Measurements from ENCODE around the gene SCOC. TPM values are rescaled to one million over a fixed set of nuclear protein-coding genes. Genes with fewer than 3 reads are reported as not detected.

The SCOC gene
- total and polyA plus RNA-seq, 9 donors: 27.2 to 54.9 (median 43.0) TPM

DNA sequence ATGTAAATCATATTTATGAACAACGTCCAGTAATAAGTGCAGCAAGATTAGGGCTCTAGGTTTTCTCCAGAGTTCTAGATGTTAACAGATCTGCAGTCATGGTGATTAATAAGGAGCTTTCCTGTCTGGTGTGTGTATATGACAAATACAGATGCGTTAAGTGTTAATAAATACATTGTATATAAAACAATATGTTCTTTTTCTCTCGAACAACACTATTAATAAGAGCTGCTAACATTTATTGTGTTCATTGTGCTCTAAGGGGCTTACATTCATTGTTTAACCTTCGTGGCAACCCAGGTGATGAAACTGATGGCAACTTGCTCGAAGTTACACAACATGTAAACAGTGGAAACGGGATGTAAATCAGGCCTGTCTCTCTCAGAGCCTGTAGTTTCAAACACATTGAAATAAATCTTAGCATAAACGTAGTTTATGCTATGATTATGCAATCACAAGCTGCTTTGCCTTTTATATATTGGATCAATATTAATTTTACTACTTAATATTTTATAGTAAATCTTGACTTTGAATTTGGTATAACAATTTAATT, 54.5 kb downstream of the SCOC start:
- WGBS (ENCODE audit: insufficient coverage): no CpG with 5 or more reads among the region's 7 CpGs
- Histone ChIP-seq H3K36me3 (ENCODE audit: control insufficient read depth, insufficient read depth, low read length) (no peaks in the 10 kb centered on the region), H3K9me3 (replicated peaks; ENCODE audit: control insufficient read depth, low read depth, low read length) (no peaks in the 10 kb centered on the region), H3K4me1 (ENCODE audit: control insufficient read depth, insufficient read depth, low read length) (peaks cover 10% of the 10 kb centered on the region), H3K4me3 (ENCODE audit: low read length) (peak overlapping the region; percentile 72), H3K27me3 (ENCODE audit: control insufficient read depth, insufficient read depth, low read length) (peaks cover 8% of the 10 kb centered on the region), H3K27ac (ENCODE audit: low read length) (no peak overlapping the region)
- DNase-seq: peak; percentile 2

Other genes with a start within 250 kb of the SCOC start
- gene MAML3, start 219.5 kb upstream of the SCOC start, total RNA-seq: 3.0 TPM
- 1 to 10 TPM; 4.0 to 5.5 (median 5.1) TPM for gene MAML3, start 219.5 kb upstream of the SCOC start, polyA plus RNA-seq (ENCODE audit: insufficient read depth in 1 of 8, insufficient read length in 8 of 8, low replicate concordance in 1 of 8)
- 1.6 TPM for gene CLGN, start 54.0 kb downstream of the SCOC start, total RNA-seq
- gene CLGN, start 54.0 kb downstream of the SCOC start, polyA plus RNA-seq (ENCODE audit: insufficient read depth in 1 of 8, insufficient read length in 8 of 8, low replicate concordance in 1 of 8): 1 to 10 TPM; 2.0 to 3.1 (median 2.4) TPM
- not detected for gene MGAT4D, start 124.6 kb downstream of the SCOC start, total RNA-seq
- gene MGAT4D, start 124.6 kb downstream of the SCOC start, polyA plus RNA-seq (ENCODE audit: insufficient read depth in 1 of 8, insufficient read length in 8 of 8, low replicate concordance in 1 of 8): not detected
- gene ELMOD2, start 150.5 kb downstream of the SCOC start, total RNA-seq: 22.9 TPM
- 10 to 100 TPM; 17.0 to 25.8 (median 20.1) TPM for gene ELMOD2, start 150.5 kb downstream of the SCOC start, polyA plus RNA-seq (ENCODE audit: insufficient read depth in 1 of 8, insufficient read length in 8 of 8, low replicate concordance in 1 of 8)
- not detected for gene UCP1, start 195.3 kb downstream of the SCOC start, total RNA-seq
- gene UCP1, start 195.3 kb downstream of the SCOC start, polyA plus RNA-seq (ENCODE audit: insufficient read depth in 1 of 8, insufficient read length in 8 of 8, low replicate concordance in 1 of 8): under 1 TPM in 1 of 8 donors, not detected in 7; 0.13 TPM